Kidney glomerular epithelial cell (primary cell): Measurements from ENCODE around the gene CNTN5.
A peak's percentile ranks its signal among the peaks of the same experiment; 100 is the strongest.

Experiments
- DNase-seq: peaks from one replicate; lab custom pipeline; 2025; lab: John Stamatoyannopoulos, UW

CNTN5 gene

GRCh38 chr11:99934008-99934407 lies 913.3 kb downstream of the CNTN5 start:
- peak; percentile 38 for DNase-seq

- DNase-seq: no peak
Observed at GRCh38 chr11:99937330-99937729, 916.6 kb downstream of the CNTN5 start.

GRCh38 chr11:99952816-99953215 lies 932.1 kb downstream of the CNTN5 start:
- DNase-seq: peak; percentile 89

- no peak for DNase-seq
Observed at GRCh38 chr11:99960536-99960935, 939.8 kb downstream of the CNTN5 start.

- no peak for DNase-seq
Observed at GRCh38 chr11:99968336-99968735, 947.6 kb downstream of the CNTN5 start.

GRCh38 chr11:99973993-99974392 lies 953.2 kb downstream of the CNTN5 start:
- DNase-seq: peak; percentile 92

- no peak for DNase-seq
Observed at GRCh38 chr11:99979042-99979441, 958.3 kb downstream of the CNTN5 start.

GRCh38 chr11:99987821-99988470 lies 967.2 kb downstream of the CNTN5 start:
- DNase-seq: peak; percentile 20

GRCh38 chr11:99988471-99988837 lies 967.7 kb downstream of the CNTN5 start:
- DNase-seq: no peak

- no peak for DNase-seq
Observed at GRCh38 chr11:100003985-100004384, 983.2 kb downstream of the CNTN5 start.

- peak; percentile 10 for DNase-seq
Observed at GRCh38 chr11:100004541-100004940, 983.8 kb downstream of the CNTN5 start.

GRCh38 chr11:100008417-100008816 lies 987.7 kb downstream of the CNTN5 start:
- no peak for DNase-seq

- DNase-seq: no peak
Observed at GRCh38 chr11:100009728-100010127, 989.0 kb downstream of the CNTN5 start.

- DNase-seq: no peak
Observed at GRCh38 chr11:100010393-100010792, 989.6 kb downstream of the CNTN5 start.

- DNase-seq: peak; percentile 66
Observed at GRCh38 chr11:100011697-100012096, 990.9 kb downstream of the CNTN5 start.

GRCh38 chr11:100013011-100013410 lies 992.3 kb downstream of the CNTN5 start:
- DNase-seq: peak; percentile 48

GRCh38 chr11:100031973-100032372 lies 1011.2 kb downstream of the CNTN5 start:
- DNase-seq: no peak

- no peak for DNase-seq
Observed at GRCh38 chr11:100061006-100061405, 1040.3 kb downstream of the CNTN5 start.

GRCh38 chr11:100066399-100066798 lies 1045.7 kb downstream of the CNTN5 start:
- DNase-seq: no peak

- no peak for DNase-seq
Observed at GRCh38 chr11:100068116-100068515, 1047.4 kb downstream of the CNTN5 start.

- DNase-seq: no peak
Observed at GRCh38 chr11:100072131-100072530, 1051.4 kb downstream of the CNTN5 start.

- no peak for DNase-seq
Observed at GRCh38 chr11:100080381-100080780, 1059.6 kb downstream of the CNTN5 start.

- no peak for DNase-seq
Observed at GRCh38 chr11:100080821-100081220, 1060.1 kb downstream of the CNTN5 start.

- DNase-seq: no peak
Observed at GRCh38 chr11:100093698-100094097, 1072.9 kb downstream of the CNTN5 start.
